Liver (tissue), 9 donors: ENCODE data around the gene NFE2L1. TPM values are rescaled to one million over a fixed set of nuclear protein-coding genes. Genes with fewer than 3 reads are reported as not detected.

Experiments used
- DNase-seq: peaks from one replicate; pipeline ENCODE4 v3.0.0-alpha.2; 2017; ENCODE audit warnings: low spot score
- H3K27ac ChIP-seq, 2 donors: one replicate each; pipeline ENCODE4 v1.7.0; 2013; ENCODE audit warnings: inconsistent platforms in 2 of 2, low read length in 2 of 2, control low read depth in 1 of 2, low read depth in 1 of 2, mild to moderate bottlenecking in 1 of 2
- H3K27me3 ChIP-seq, 4 donors: one replicate each; pipeline versions ENCODE4 v1.6.1 to v1.7.0; 2013; ENCODE audit warnings: low read length in 3 of 4, inconsistent platforms in 1 of 4, mild to moderate bottlenecking in 1 of 4, moderate library complexity in 1 of 4; ENCODE audit not compliant: control insufficient read depth in 4 of 4, insufficient read depth in 4 of 4
- H3K36me3 ChIP-seq, 4 donors: one replicate each; pipeline versions ENCODE4 v1.6.1 to v1.7.0; 2013; ENCODE audit warnings: low read length in 3 of 4, mild to moderate bottlenecking in 3 of 4, low read depth in 1 of 4, moderate library complexity in 1 of 4; ENCODE audit not compliant: control insufficient read depth in 4 of 4, insufficient read depth in 3 of 4
- H3K4me1 ChIP-seq, 4 donors: one replicate each; pipeline versions ENCODE4 v1.6.1 to v1.7.0; 2013; ENCODE audit warnings: low read length in 3 of 4, mild to moderate bottlenecking in 3 of 4, moderate library complexity in 1 of 4; ENCODE audit not compliant: control insufficient read depth in 4 of 4, insufficient read depth in 4 of 4
- H3K4me3 ChIP-seq, 3 donors: one replicate each; pipeline versions ENCODE4 v1.6.1 to v1.7.0; 2013; ENCODE audit warnings: low read length in 3 of 3, control low read depth in 1 of 3, low read depth in 1 of 3, mild to moderate bottlenecking in 1 of 3
- H3K9ac ChIP-seq, 2 donors: one replicate each; pipeline ENCODE4 v1.7.0; 2013; ENCODE audit warnings: low read length in 2 of 2, mild to moderate bottlenecking in 2 of 2, moderate library complexity in 2 of 2, control low read depth in 1 of 2, low read depth in 1 of 2
- H3K9me3 ChIP-seq, 4 donors: one replicate each; pipeline versions ENCODE4 v1.6.1 to v1.7.0; 2013; ENCODE audit warnings: low read length in 3 of 4; ENCODE audit not compliant: control insufficient read depth in 4 of 4
- ATF3 ChIP-seq: IDR thresholded peaks from 2 replicates; pipeline ENCODE4 v1.6.1; 2016; ENCODE audit warnings: antibody characterized with exemption
- CTCF ChIP-seq: fragments of 150-350 bp; IDR thresholded peaks from 2 replicates; pipeline ENCODE4 v1.5.1; 2017; ENCODE audit warnings: improper control_type of control experiment, low read depth, low read length; ENCODE audit not compliant: missing input control
- EGR1 ChIP-seq, 2 donors: IDR thresholded peaks; 2 replicates each; pipeline ENCODE4 v1.6.1; 2016 to 2018; ENCODE audit warnings: antibody characterized with exemption in 2 of 2, low read depth in 2 of 2
- FOXA1 ChIP-seq: IDR thresholded peaks from 2 replicates; pipeline ENCODE4 v1.6.1; 2016; ENCODE audit warnings: antibody characterized with exemption
- FOXA2 ChIP-seq: IDR thresholded peaks from 2 replicates; pipeline ENCODE4 v1.6.1; 2016; ENCODE audit warnings: antibody characterized with exemption
- GABPA ChIP-seq, 2 donors: IDR thresholded peaks in 1 of 2; conservative IDR thresholded peaks in 1 of 2; 2 replicates each; pipeline ENCODE4 v1.6.1; 2016; ENCODE audit warnings: antibody characterized with exemption in 2 of 2, mild to moderate bottlenecking in 1 of 2, moderate library complexity in 1 of 2
- HNF4A ChIP-seq, 2 donors: conservative IDR thresholded peaks; 2 replicates each; pipeline ENCODE4 v1.6.1; 2016; ENCODE audit warnings: antibody characterized with exemption in 2 of 2, mild to moderate bottlenecking in 2 of 2
- HNF4G ChIP-seq: IDR thresholded peaks from 2 replicates; pipeline ENCODE4 v1.6.1; 2016; ENCODE audit warnings: antibody characterized with exemption
- JUND ChIP-seq, 2 donors: IDR thresholded peaks; 2 replicates each; pipeline ENCODE4 v1.6.1; 2016; ENCODE audit warnings: antibody characterized with exemption in 2 of 2
- MAX ChIP-seq: IDR thresholded peaks from 2 replicates; pipeline ENCODE4 v1.6.1; 2016; ENCODE audit warnings: antibody characterized with exemption
- NR2F2 ChIP-seq: IDR thresholded peaks from 2 replicates; pipeline ENCODE4 v1.6.1; 2016; ENCODE audit warnings: antibody characterized with exemption
- RAD21 ChIP-seq, 2 donors: IDR thresholded peaks; 2 replicates each; pipeline ENCODE4 v1.6.1; 2016; ENCODE audit warnings: antibody characterized with exemption in 2 of 2, mild to moderate bottlenecking in 2 of 2
- REST ChIP-seq: IDR thresholded peaks from 2 replicates; pipeline ENCODE4 v1.6.1; 2016; ENCODE audit warnings: antibody characterized with exemption, mild to moderate bottlenecking
- RXRA ChIP-seq, 2 donors: IDR thresholded peaks; 2 replicates each; pipeline ENCODE4 v1.6.1; 2017 to 2018; ENCODE audit warnings: antibody characterized with exemption in 2 of 2, mild to moderate bottlenecking in 1 of 2
- SP1 ChIP-seq: IDR thresholded peaks from 2 replicates; pipeline ENCODE4 v1.6.1; 2018; ENCODE audit warnings: antibody characterized with exemption, mild to moderate bottlenecking
- TAF1 ChIP-seq: conservative IDR thresholded peaks from 2 replicates; pipeline ENCODE4 v1.6.1; 2016; ENCODE audit warnings: antibody characterized with exemption, mild to moderate bottlenecking
- YY1 ChIP-seq: IDR thresholded peaks from 2 replicates; pipeline ENCODE4 v1.6.1; 2016; ENCODE audit warnings: antibody characterized with exemption, mild to moderate bottlenecking
- ZBTB33 ChIP-seq: IDR thresholded peaks from 2 replicates; pipeline ENCODE4 v1.6.1; 2016; ENCODE audit warnings: antibody characterized with exemption
- WGBS: extraction: QIAGEN DNeasy Blood & Tissue Kit; methylation state at CpG from one replicate; pipeline ENCODE4 v1.1.7; 2013; 5-methylcytosine and 5-hydroxymethylcytosine counted together
- polyA plus RNA-seq, 2 donors: library from polyadenylated mRNA; stranded (reverse) in 1 of 2; unstranded in 1 of 2; fragments of 200-250 nt in 1 of 2; fragments of >200 nt in 1 of 2; fragmentation: Nextera tagmentation in 1 of 2; extraction: Ambion mirVana in 1 of 2; gene quantifications; one replicate each; pipeline versions ENCODE4 v1.2.1 to v1.2.3, GENCODE V29; 2013 to 2015
- total RNA-seq, 2 donors: library from RNA; depleted of rRNA; stranded (reverse); fragments of >200 nt; gene quantifications; one replicate each; pipeline ENCODE4 v1.2.3, GENCODE V29; 2014
- donor health status: healthy.
- donor health status: healthy.
- donor health status: healthy.
- donor health status: healthy.
- donor health status: healthy.

The NFE2L1 gene
- total and polyA plus RNA-seq, 4 donors = 14.3 to 79.5 (median 57.6) TPM

GRCh38 chr17:48057626-48058025, 9.5 kb downstream of the NFE2L1 start:
- WGBS = 87% methylated on average over 4 of the region's 4 CpGs
- no peak overlapping the region for H3K4me3 ChIP-seq
- no peak overlapping the region for H3K27ac ChIP-seq
- no peak for DNase-seq
- H3K27me3 ChIP-seq = no peaks in the 10 kb centered on the region
- H3K4me1 ChIP-seq = peaks cover 22 to 52% (median 35%) of the 10 kb centered on the region in 4 donors
- H3K36me3 ChIP-seq = peaks cover 14 to 49% (median 46%) of the 10 kb centered on the region in 4 donors
- H3K9me3 ChIP-seq = no peaks in the 10 kb centered on the region
- no peak for TF ChIP-seq HNF4A (conservative IDR thresholded peaks at IDR 0.05)
- TF ChIP-seq RAD21 (IDR thresholded peaks at IDR 0.05) = no peak
- TF ChIP-seq FOXA1 = no peak
- TF ChIP-seq JUND (IDR thresholded peaks at IDR 0.05) = no peak
- no peak for TF ChIP-seq YY1
- TF ChIP-seq TAF1 = no peak
- no peak for TF ChIP-seq REST
- TF ChIP-seq RXRA (IDR thresholded peaks at IDR 0.05) = no peak
- no peak for TF ChIP-seq MAX
- TF ChIP-seq SP1 = no peak
- no peak for TF ChIP-seq NR2F2
- no peak for TF ChIP-seq EGR1 (IDR thresholded peaks at IDR 0.05; ENCODE audit: low read depth in 2 of 2)
- TF ChIP-seq FOXA2 = no peak
- no peak for TF ChIP-seq CTCF
- no peak for TF ChIP-seq HNF4G
- no peak for TF ChIP-seq GABPA (IDR thresholded peaks at IDR 0.05 in 1 of 2, conservative IDR thresholded peaks at IDR 0.05 in 1 of 2)
- TF ChIP-seq ATF3 = no peak
- no peak for TF ChIP-seq ZBTB33
- H3K9ac ChIP-seq = no peak overlapping the region
